SK-N-SH treated with all-trans-retinoic acid at 6 μM for 48 hours (cell line): ENCODE data around the gene ZDHHC3.

ENCODE experiments used
- ATAC-seq: fragments of 200-7000 bp; cut with Tn5 transposase; 3 replicates; pipeline ENCODE4 v1.9.1; 2020; ENCODE audit warnings: mild to moderate bottlenecking, moderate library complexity
- ARNTL ChIP-seq: fragments of 450-650 bp; formaldehyde crosslinking; IDR thresholded peaks from 2 replicates; pipeline ENCODE4 v1.5.0; 2020; ENCODE audit warnings: low read depth, mild to moderate bottlenecking, moderate library complexity, borderline replicate concordance
- BACH2 ChIP-seq: fragments of 250-450 bp; sonication (Bioruptor Pico); IDR thresholded peaks from 2 replicates; pipeline ENCODE4 v1.9.0; 2021; ENCODE audit warnings: mild to moderate bottlenecking, borderline replicate concordance
- CREB5 ChIP-seq: fragments of 250-450 bp; sonication (Bioruptor Pico); IDR thresholded peaks from 2 replicates; pipeline ENCODE4 v1.5.1; 2020; ENCODE audit warnings: low read depth, mild to moderate bottlenecking, moderate library complexity
- CSDC2 ChIP-seq: fragments of 250-450 bp; sonication (Bioruptor Pico); IDR thresholded peaks from 2 replicates; pipeline ENCODE4 v1.5.0; 2020; ENCODE audit warnings: mild to moderate bottlenecking, moderate library complexity
- CSRNP3 ChIP-seq: fragments of 250-450 bp; sonication (Bioruptor Pico); IDR thresholded peaks from 2 replicates; pipeline ENCODE4 v1.5.1; 2021; ENCODE audit warnings: mild to moderate bottlenecking, moderate library complexity
- ESRRG ChIP-seq: fragments of 250-450 bp; sonication (Bioruptor Pico); IDR thresholded peaks from 2 replicates; pipeline ENCODE4 v1.6.1; 2021; ENCODE audit warnings: mild to moderate bottlenecking
- GLIS3 ChIP-seq: fragments of 250-450 bp; sonication (Bioruptor Pico); IDR thresholded peaks from 2 replicates; pipeline ENCODE4 v1.5.0; 2020; ENCODE audit warnings: mild to moderate bottlenecking, moderate library complexity
- ISL1 ChIP-seq: fragments of 250-450 bp; sonication (Bioruptor Pico); IDR thresholded peaks from 2 replicates; pipeline ENCODE4 v2.1.2; 2022; ENCODE audit warnings: mild to moderate bottlenecking, moderate library complexity
- OSR1 ChIP-seq: fragments of 250-450 bp; sonication (Bioruptor Pico); IDR thresholded peaks from 2 replicates; pipeline ENCODE4 v1.8.0; 2022; ENCODE audit warnings: moderate library complexity, mild to moderate bottlenecking, inconsistent platforms
- PATZ1 ChIP-seq: fragments of 250-450 bp; sonication (Bioruptor Pico); IDR thresholded peaks from 2 replicates; pipeline ENCODE4 v1.8.0; 2020; ENCODE audit warnings: mild to moderate bottlenecking, moderate library complexity, borderline replicate concordance
- POU6F1 ChIP-seq: fragments of 250-450 bp; sonication (Bioruptor Pico); IDR thresholded peaks from 2 replicates; pipeline ENCODE4 v1.8.0; 2021; ENCODE audit warnings: low read depth, mild to moderate bottlenecking, moderate library complexity, borderline replicate concordance
- PPARA ChIP-seq: fragments of 250-450 bp; sonication (Bioruptor Pico); IDR thresholded peaks from 2 replicates; pipeline ENCODE4 v1.5.0; 2020; ENCODE audit warnings: mild to moderate bottlenecking, borderline replicate concordance
- RARB ChIP-seq: fragments of 250-450 bp; sonication (Bioruptor Pico); IDR thresholded peaks from 2 replicates; pipeline ENCODE4 v1.8.0; 2021; ENCODE audit warnings: mild to moderate bottlenecking, moderate library complexity
- SNAI2 ChIP-seq: fragments of 250-450 bp; sonication (Bioruptor Pico); IDR thresholded peaks from 2 replicates; pipeline ENCODE4 v1.5.0; 2020; ENCODE audit warnings: mild to moderate bottlenecking, moderate library complexity
- TCF4 ChIP-seq: fragments of 250-450 bp; sonication (Bioruptor Pico); IDR thresholded peaks from 2 replicates; pipeline ENCODE4 v1.8.0; 2021; ENCODE audit warnings: mild to moderate bottlenecking, moderate library complexity, borderline replicate concordance
- ZC3H10 ChIP-seq: fragments of 250-450 bp; sonication (Bioruptor Pico); IDR thresholded peaks from 2 replicates; pipeline ENCODE4 v1.5.1; 2021; ENCODE audit warnings: mild to moderate bottlenecking, moderate library complexity
- ZFP3 ChIP-seq: fragments of 250-450 bp; sonication (Bioruptor Pico); IDR thresholded peaks from 2 replicates; pipeline ENCODE4 v1.5.0; 2020; ENCODE audit warnings: mild to moderate bottlenecking, moderate library complexity
- ZFP30 ChIP-seq: fragments of 450-650 bp; formaldehyde crosslinking; IDR thresholded peaks from 2 replicates; pipeline ENCODE4 v1.5.0; 2022; ENCODE audit warnings: mild to moderate bottlenecking, moderate library complexity
- ZNF70 ChIP-seq: fragments of 450-650 bp; formaldehyde crosslinking; IDR thresholded peaks from 2 replicates; pipeline ENCODE4 v1.5.0; 2020; ENCODE audit warnings: mild to moderate bottlenecking, moderate library complexity
- ZNF8 ChIP-seq: fragments of 450-650 bp; formaldehyde crosslinking; IDR thresholded peaks from 2 replicates; pipeline ENCODE4 v1.5.0; 2020; ENCODE audit warnings: mild to moderate bottlenecking, moderate library complexity

The ZDHHC3 gene

GRCh38 chr3:45007091-45007490 is 31.1 kb upstream of the ZDHHC3 start:
- no peak for ATAC-seq
- TF ChIP-seq BACH2 (CRISPR knock-in tag) (no peak), ZFP30 (CRISPR knock-in tag) (no peak), ARNTL (CRISPR knock-in tag) (no peak), ZNF70 (no peak), RARB (CRISPR knock-in tag) (no peak), ESRRG (CRISPR knock-in tag) (no peak), CREB5 (CRISPR knock-in tag) (no peak)
- TF ChIP-seq, all 23 proteins: peak for 0

GRCh38 chr3:45003859-45004258 is 27.9 kb upstream of the ZDHHC3 start:
- ATAC-seq = no peak
- TF ChIP-seq SNAI2 = no peak
- TF ChIP-seq ZFP3 (CRISPR knock-in tag) = no peak
- TF ChIP-seq ESRRG (CRISPR knock-in tag) = no peak
- no peak for TF ChIP-seq ZC3H10

- no peak for TF ChIP-seq TCF4 (CRISPR knock-in tag)
- no peak for TF ChIP-seq GLIS3
- TF ChIP-seq PPARA = no peak
- TF ChIP-seq CREB5 (CRISPR knock-in tag) = no peak
- TF ChIP-seq ARNTL (CRISPR knock-in tag) = no peak
- TF ChIP-seq PATZ1 = no peak
- no peak for TF ChIP-seq POU6F1 (CRISPR knock-in tag)
- no peak for ATAC-seq
Measured at GRCh38 chr3:45003406-45003805, 27.4 kb upstream of the ZDHHC3 start.

- ATAC-seq = no peak
- TF ChIP-seq ZNF70 (no peak), TCF4 (CRISPR knock-in tag) (no peak), ISL1 (CRISPR knock-in tag) (no peak), CREB5 (CRISPR knock-in tag) (no peak), SNAI2 (no peak), PATZ1 (no peak), ARNTL (CRISPR knock-in tag) (no peak), ZC3H10 (no peak), GLIS3 (no peak), ZNF8 (CRISPR knock-in tag) (no peak), RARB (CRISPR knock-in tag) (no peak), CSDC2 (CRISPR knock-in tag) (no peak), ZFP30 (CRISPR knock-in tag) (no peak), CSRNP3 (no peak), OSR1 (CRISPR knock-in tag) (no peak), ESRRG (CRISPR knock-in tag) (no peak)
- TF ChIP-seq, all 23 proteins: peak for 0
Measured at GRCh38 chr3:45002720-45003119, 26.7 kb upstream of the ZDHHC3 start.
